Activated CD4-positive, alpha-beta memory T cell treated with anti-CD3 and anti-CD28 coated beads, Interleukin-2, amount 10 ng/mL, durations not matched to agents 7 days and 5 days (primary cell): Measurements from ENCODE around the gene PRAC2. TPM values are rescaled to one million over a fixed set of nuclear protein-coding genes. Genes with fewer than 3 reads are reported as not detected.
A peak's percentile ranks its signal among the peaks of the same experiment; 100 is the strongest.
"Not testable (repeated sequence)": the region's sequence is repeated elsewhere in the genome, so short reads cannot be mapped to it uniquely, and the experiment has no call there.

ENCODE experiments used
- CTCF ChIA-PET: fragments of 350-600 bp; sonication (Branson Sonifier 250); formaldehyde crosslinking; loops from one replicate; lab custom pipeline; 2021; ENCODE audit warnings: antibody characterized with exemption, inconsistent platforms; lab: Charles Lee
- POLR2A ChIA-PET: fragments of 350-600 bp; sonication (Branson Sonifier 250); formaldehyde crosslinking; loops from one replicate; lab custom pipeline; 2021; ENCODE audit warnings: antibody characterized with exemption; lab: Charles Lee
- DNase-seq: peaks from one replicate; pipeline ENCODE4 v3.0.0-alpha.2; 2020
- H3K27ac Mint-ChIP-seq: one replicate; pipeline ENCODE4 v1.8.0; 2021; ENCODE audit warnings: mild to moderate bottlenecking, mixed read lengths
- H3K27me3 Mint-ChIP-seq: one replicate; pipeline ENCODE4 v1.8.0; 2021; ENCODE audit warnings: mixed read lengths
- H3K36me3 Mint-ChIP-seq: one replicate; pipeline ENCODE4 v1.8.0; 2021; ENCODE audit warnings: low read depth, mixed read lengths
- H3K4me1 Mint-ChIP-seq: one replicate; pipeline ENCODE4 v1.8.0; 2021; ENCODE audit warnings: mixed read lengths
- H3K4me3 Mint-ChIP-seq: one replicate; pipeline ENCODE4 v1.8.0; 2021; ENCODE audit warnings: mild to moderate bottlenecking, mixed read lengths
- H3K9me3 Mint-ChIP-seq: one replicate; pipeline ENCODE4 v1.8.0; 2021; ENCODE audit warnings: mixed read lengths
- total RNA-seq, 2 experiments: library from RNA; stranded (reverse); gene quantifications; one replicate each; pipeline ENCODE4 v1.2.3, GENCODE V29; 2021

The PRAC2 gene
- total RNA-seq, 2 experiments from 2014 or later: not detected

GRCh38 chr17:48715496-48716399, 7.2 kb upstream of the PRAC2 start:
- CTCF ChIA-PET: interaction anchor here (1.9 to 2.3 kb wide), 2 partner anchors 36 to 37 kb away, joined by 7 read pairs; no protein-coding TSS in a partner anchor
- DNase-seq: no peak
- Mint-ChIP-seq H3K4me3 (no peak overlapping the region), H3K4me1 (peaks cover 16% of the 10 kb centered on the region), H3K36me3 (peaks cover 2% of the 10 kb centered on the region), H3K27ac (no peak overlapping the region), H3K9me3 (no peaks in the 10 kb centered on the region), H3K27me3 (peaks cover 75% of the 10 kb centered on the region)
- POLR2A ChIA-PET: no interaction called here

GRCh38 chr17:48716549-48716948, 6.4 kb upstream of the PRAC2 start:
- POLR2A ChIA-PET, H3K4me3 Mint-ChIP-seq, H3K27ac Mint-ChIP-seq, H3K9me3 Mint-ChIP-seq, H3K36me3 Mint-ChIP-seq, DNase-seq: not testable (repeated sequence)
- Mint-ChIP-seq H3K27me3 (peaks cover 76% of the 10 kb centered on the region), H3K4me1 (peaks cover 16% of the 10 kb centered on the region)
- CTCF ChIA-PET: interaction anchor here (0.9 to 2.3 kb wide), 5 partner anchors 37 to 104 kb away, joined by 3 to 7 read pairs (median 4); no protein-coding TSS in a partner anchor

- no peak overlapping the region for H3K4me3 Mint-ChIP-seq
- POLR2A ChIA-PET: interaction anchor here (0.9 kb wide), 1 partner anchor 31 kb away, joined by 3 read pairs; no protein-coding TSS in a partner anchor
- no peaks in the 10 kb centered on the region for H3K9me3 Mint-ChIP-seq
- H3K4me1 Mint-ChIP-seq: peaks cover 17% of the 10 kb centered on the region
- CTCF ChIA-PET: interaction anchor here (0.7 to 2.3 kb wide), 8 partner anchors 38 to 692 kb away, joined by 3 to 7 read pairs (median 4); no protein-coding TSS in a partner anchor
- H3K36me3 Mint-ChIP-seq: peaks cover 2% of the 10 kb centered on the region
- no peak overlapping the region for H3K27ac Mint-ChIP-seq
- peaks cover 81% of the 10 kb centered on the region for H3K27me3 Mint-ChIP-seq
- DNase-seq: no peak
These were observed 5.4 kb upstream of the PRAC2 start for GRCh38 chr17:48717367-48718226.

GRCh38 chr17:48718227-48718760, 4.7 kb upstream of the PRAC2 start:
- H3K27ac Mint-ChIP-seq: no peak overlapping the region
- peaks cover 23% of the 10 kb centered on the region for H3K4me1 Mint-ChIP-seq
- no peak for DNase-seq
- POLR2A ChIA-PET: interaction anchor here (0.9 kb wide), 1 partner anchor 30 kb away, joined by 3 read pairs; no protein-coding TSS in a partner anchor
- peaks cover 2% of the 10 kb centered on the region for H3K36me3 Mint-ChIP-seq
- H3K4me3 Mint-ChIP-seq: peak overlapping the region; percentile 10
- CTCF ChIA-PET: interaction anchor here (1.0 to 2.3 kb wide), 4 partner anchors 39 to 693 kb away, joined by 3 to 7 read pairs (median 5); no protein-coding TSS in a partner anchor
- no peaks in the 10 kb centered on the region for H3K9me3 Mint-ChIP-seq
- peaks cover 85% of the 10 kb centered on the region for H3K27me3 Mint-ChIP-seq

GRCh38 chr17:48718761-48719641, 4.0 kb upstream of the PRAC2 start:
- H3K36me3 Mint-ChIP-seq: peaks cover 2% of the 10 kb centered on the region
- POLR2A ChIA-PET: interaction anchor here (0.9 kb wide), 1 partner anchor 29 kb away, joined by 3 read pairs; no protein-coding TSS in a partner anchor
- no peak for DNase-seq
- no peaks in the 10 kb centered on the region for H3K9me3 Mint-ChIP-seq
- peaks cover 90% of the 10 kb centered on the region for H3K27me3 Mint-ChIP-seq
- peaks cover 30% of the 10 kb centered on the region for H3K4me1 Mint-ChIP-seq
- peak overlapping the region; percentile 10 for H3K4me3 Mint-ChIP-seq
- no peak overlapping the region for H3K27ac Mint-ChIP-seq
- CTCF ChIA-PET: interaction anchor here (1.0 kb wide), 1 partner anchor 694 kb away, joined by 3 read pairs; no protein-coding TSS in a partner anchor

- H3K4me1 Mint-ChIP-seq: peaks cover 36% of the 10 kb centered on the region
- POLR2A ChIA-PET: no interaction called here
- no peak overlapping the region for H3K27ac Mint-ChIP-seq
- H3K9me3 Mint-ChIP-seq: no peaks in the 10 kb centered on the region
- no peak for DNase-seq
- peaks cover 2% of the 10 kb centered on the region for H3K36me3 Mint-ChIP-seq
- H3K27me3 Mint-ChIP-seq: peaks cover 90% of the 10 kb centered on the region
- peak overlapping the region; percentile 47 for H3K4me3 Mint-ChIP-seq
- CTCF ChIA-PET: no interaction called here
These were observed 3.2 kb upstream of the PRAC2 start for GRCh38 chr17:48719642-48720265.

- no peaks in the 10 kb centered on the region for H3K9me3 Mint-ChIP-seq
- peak overlapping the region; percentile 57 for H3K27ac Mint-ChIP-seq
- CTCF ChIA-PET: interaction anchor here (0.7 kb wide), 1 partner anchor 12 kb away, joined by 3 read pairs; no protein-coding TSS in a partner anchor
- H3K4me3 Mint-ChIP-seq: peak overlapping the region; percentile 47
- H3K27me3 Mint-ChIP-seq: peaks cover 94% of the 10 kb centered on the region
- POLR2A ChIA-PET: interaction anchor here (1.7 kb wide), 1 partner anchor 9 kb away, joined by 3 read pairs; the partner anchor contains the start of gene HOXB13
- peaks cover 41% of the 10 kb centered on the region for H3K4me1 Mint-ChIP-seq
- peaks cover 2% of the 10 kb centered on the region for H3K36me3 Mint-ChIP-seq
- DNase-seq: no peak
These were observed 2.5 kb upstream of the PRAC2 start for GRCh38 chr17:48720266-48721008.

GRCh38 chr17:48721009-48721402, 2.0 kb upstream of the PRAC2 start:
- CTCF ChIA-PET: interaction anchor here (0.7 to 0.8 kb wide), 3 partner anchors 11 to 120 kb away, joined by 3 to 4 read pairs (median 3); no protein-coding TSS in a partner anchor
- POLR2A ChIA-PET: interaction anchor here (0.5 to 1.7 kb wide), 2 partner anchors 8 to 120 kb away, joined by 3 read pairs; partner anchors contain the start of gene HOXB13

GRCh38 chr17:48722201-48722907, 631 bp upstream of the PRAC2 start, which contains the start of gene PRAC1:
Gene PRAC1 (minus strand): TSS chr17:48722518. CDS start chr17:48722392, 126 bp downstream.
- peaks cover 42% of the 10 kb centered on the region for H3K4me1 Mint-ChIP-seq
- no peak for DNase-seq
- H3K36me3 Mint-ChIP-seq: peaks cover 2% of the 10 kb centered on the region
- H3K27me3 Mint-ChIP-seq: peaks cover 96% of the 10 kb centered on the region
- ChIA-PET POLR2A (no interaction called here), CTCF (interaction anchor here (0.7 to 3.1 kb wide), 3 partner anchors 29 to 44 kb away, joined by 3 to 23 read pairs (median 14); no protein-coding TSS in a partner anchor)
- H3K9me3 Mint-ChIP-seq: no peaks in the 10 kb centered on the region
- H3K4me3 Mint-ChIP-seq: no peak within 1 kb of the TSS
- peak within 1 kb of the TSS; percentile 10 for H3K27ac Mint-ChIP-seq

More at GRCh38 chr17:48721009-48721402, 2.0 kb upstream of the PRAC2 start:
- no peaks in the 10 kb centered on the region for H3K9me3 Mint-ChIP-seq
- no peak overlapping the region for H3K4me3 Mint-ChIP-seq
- DNase-seq: no peak
- H3K27me3 Mint-ChIP-seq: peaks cover 95% of the 10 kb centered on the region
- peaks cover 42% of the 10 kb centered on the region for H3K4me1 Mint-ChIP-seq
- peaks cover 2% of the 10 kb centered on the region for H3K36me3 Mint-ChIP-seq
- no peak overlapping the region for H3K27ac Mint-ChIP-seq
